ENCODE measurements around the gene OR2G2. TPM values are rescaled to one million over a fixed set of nuclear protein-coding genes. Genes with fewer than 3 reads are reported as not detected.

Gene OR2G2, protein sequence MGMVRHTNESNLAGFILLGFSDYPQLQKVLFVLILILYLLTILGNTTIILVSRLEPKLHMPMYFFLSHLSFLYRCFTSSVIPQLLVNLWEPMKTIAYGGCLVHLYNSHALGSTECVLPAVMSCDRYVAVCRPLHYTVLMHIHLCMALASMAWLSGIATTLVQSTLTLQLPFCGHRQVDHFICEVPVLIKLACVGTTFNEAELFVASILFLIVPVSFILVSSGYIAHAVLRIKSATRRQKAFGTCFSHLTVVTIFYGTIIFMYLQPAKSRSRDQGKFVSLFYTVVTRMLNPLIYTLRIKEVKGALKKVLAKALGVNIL
- total RNA-seq: not detected

- no peak for DNase-seq
Measured at GRCh38 chr1:247588060-247588459, at the start of gene OR2G2. TSS of gene OR2G2 (plus strand) at chr1:247588360. CDS start at chr1:247588360, 0 bp downstream.

DNA sequence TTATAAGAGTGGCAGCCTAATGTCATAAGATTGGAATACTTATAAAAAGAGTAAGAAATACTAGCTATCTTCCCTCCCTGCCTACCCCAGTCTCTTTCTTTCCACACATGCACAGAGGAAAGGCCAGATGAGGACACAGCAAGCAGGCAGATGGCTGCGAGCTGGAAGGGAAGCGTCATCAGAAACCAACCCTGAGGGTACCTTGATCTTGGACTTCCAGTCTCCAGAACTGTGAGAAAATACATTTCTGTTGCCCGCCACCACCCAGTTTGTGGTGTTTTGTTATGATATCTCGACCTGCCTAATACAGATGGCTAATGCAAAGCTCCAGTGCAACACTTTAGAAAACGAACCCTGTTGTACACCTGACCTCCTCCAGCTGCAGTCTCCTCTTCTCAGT, 49.6 kb upstream of the OR2G2 start:
- DNase-seq: no peak

- DNase-seq: no peak
Measured at GRCh38 chr1:247539215-247539614, 48.9 kb upstream of the OR2G2 start.

- no peak for DNase-seq
Measured at GRCh38 chr1:247540581-247540980, 47.6 kb upstream of the OR2G2 start.

- DNase-seq: no peak
Measured at GRCh38 chr1:247542811-247543210, 45.3 kb upstream of the OR2G2 start.

GRCh38 chr1:247548092-247548491, 40.1 kb upstream of the OR2G2 start:
- DNase-seq: no peak

GRCh38 chr1:247548769-247549182, 39.4 kb upstream of the OR2G2 start, which contains the start of gene GCSAML:
TSS of gene GCSAML (plus strand) at chr1:247549134. CDS start at chr1:247549192, 58 bp downstream.
- DNase-seq: no peak

- no peak for DNase-seq
Measured at GRCh38 chr1:247551721-247552120, 36.4 kb upstream of the OR2G2 start.

GRCh38 chr1:247552231-247552630, 35.9 kb upstream of the OR2G2 start:
- no peak for DNase-seq

DNA sequence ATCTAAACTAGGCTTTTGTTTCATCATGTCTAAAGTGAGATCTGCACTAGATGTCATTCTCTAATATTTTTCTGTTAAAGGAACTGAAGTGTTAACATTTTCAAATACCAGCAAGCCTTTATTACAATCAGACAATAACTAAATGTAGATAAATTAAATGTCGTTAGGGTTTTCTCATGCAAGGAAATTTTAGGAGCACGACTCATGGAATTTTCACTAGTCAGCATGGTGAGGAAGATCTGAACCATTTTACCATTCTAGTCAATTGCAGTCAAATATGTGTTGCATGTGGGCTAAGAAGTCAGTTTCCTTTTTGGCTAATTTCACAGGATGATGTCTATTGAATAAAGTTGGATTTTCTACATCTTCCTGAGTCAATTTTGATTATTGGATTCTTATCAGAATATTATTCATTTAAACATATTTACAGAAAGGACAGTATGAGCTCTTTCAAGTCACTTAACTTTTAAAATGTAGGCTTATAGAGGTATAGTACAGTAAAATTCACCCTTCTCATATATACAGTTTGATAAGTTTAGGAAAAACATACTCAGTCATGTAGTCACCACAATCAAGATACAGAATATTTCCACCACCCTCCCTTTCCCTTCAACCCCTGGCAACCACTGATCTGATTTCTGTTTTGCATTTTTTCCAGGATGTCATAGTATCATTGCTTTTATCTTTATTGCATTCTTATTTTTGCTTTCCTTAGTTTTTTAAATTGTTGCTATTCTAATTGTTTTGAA, 30.1 kb upstream of the OR2G2 start:
- DNase-seq: no peak

GRCh38 chr1:247561711-247562110, 26.4 kb upstream of the OR2G2 start:
- no peak for DNase-seq

DNA sequence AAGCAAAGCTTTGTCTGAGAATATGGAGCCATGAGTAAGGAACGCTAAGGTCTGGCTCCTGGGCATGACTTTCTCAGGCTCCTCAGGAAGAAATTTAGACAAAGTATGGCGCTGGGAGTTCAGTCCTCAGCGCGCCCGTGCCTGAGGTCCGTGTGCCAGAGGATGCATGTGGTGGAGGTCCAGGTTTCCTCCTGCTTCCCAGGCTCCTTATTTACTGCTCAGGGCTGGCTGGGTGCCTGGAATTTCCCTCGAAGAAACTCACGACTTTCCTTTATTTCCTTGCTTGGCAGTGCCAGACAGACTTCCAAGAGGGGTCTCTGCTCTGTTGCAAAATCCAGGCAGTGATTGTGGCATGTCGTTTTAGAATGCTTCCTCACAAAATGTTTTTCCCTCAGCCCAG, 26.0 kb upstream of the OR2G2 start:
- no peak for DNase-seq

GRCh38 chr1:247574236-247574635, 13.9 kb upstream of the OR2G2 start:
- no peak for DNase-seq

DNA sequence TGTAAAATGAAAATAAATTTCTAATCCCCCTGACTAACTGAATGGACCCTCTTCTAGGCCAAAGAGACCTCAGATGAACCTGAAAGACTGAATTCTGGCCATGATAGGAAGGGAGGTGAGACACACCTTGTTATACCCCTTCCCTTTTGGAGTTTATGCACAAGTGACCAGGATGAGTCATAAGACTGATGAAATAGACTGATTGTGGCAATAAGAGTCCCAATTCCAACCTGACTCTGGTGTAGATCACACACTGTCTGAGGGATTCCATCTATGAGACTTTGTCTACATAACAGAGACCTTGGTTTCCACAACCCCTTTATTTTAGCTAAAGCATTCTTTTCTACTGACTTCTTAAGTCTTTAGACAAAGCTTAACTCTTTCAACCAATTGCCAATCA, 13.5 kb upstream of the OR2G2 start:
- no peak for DNase-seq

- DNase-seq: no peak
Measured at GRCh38 chr1:247576514-247576913, 11.6 kb upstream of the OR2G2 start.

GRCh38 chr1:247578946-247579460, 9.2 kb upstream of the OR2G2 start:
- DNase-seq: no peak

GRCh38 chr1:247605286-247605685, 17.1 kb downstream of the OR2G2 start, which contains the start of gene OR2G3:
TSS of gene OR2G3 (plus strand) at chr1:247605586. CDS start at chr1:247605586, 0 bp downstream.
- DNase-seq: no peak

DNA sequence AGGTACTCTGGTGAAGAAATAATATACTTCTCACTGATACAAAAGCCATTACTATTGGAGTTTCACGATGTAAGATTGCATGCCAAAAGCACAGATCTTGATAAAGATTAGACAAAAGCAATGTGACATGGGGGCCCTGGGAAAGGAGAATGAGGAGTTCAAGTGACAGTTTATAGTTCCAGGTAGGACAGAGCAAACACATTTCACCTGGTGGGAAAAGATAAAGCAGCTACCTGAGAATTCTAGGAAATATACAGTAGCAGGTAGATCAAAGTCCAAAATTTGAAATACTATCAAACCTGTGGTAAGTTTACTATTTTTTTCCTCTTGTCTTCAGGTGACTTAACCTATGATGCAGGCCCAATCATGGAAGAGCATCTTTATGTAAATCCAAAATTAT, 25.2 kb downstream of the OR2G2 start:
- DNase-seq: no peak

- DNase-seq: no peak
Measured at GRCh38 chr1:247614625-247615024, 26.5 kb downstream of the OR2G2 start.

DNA sequence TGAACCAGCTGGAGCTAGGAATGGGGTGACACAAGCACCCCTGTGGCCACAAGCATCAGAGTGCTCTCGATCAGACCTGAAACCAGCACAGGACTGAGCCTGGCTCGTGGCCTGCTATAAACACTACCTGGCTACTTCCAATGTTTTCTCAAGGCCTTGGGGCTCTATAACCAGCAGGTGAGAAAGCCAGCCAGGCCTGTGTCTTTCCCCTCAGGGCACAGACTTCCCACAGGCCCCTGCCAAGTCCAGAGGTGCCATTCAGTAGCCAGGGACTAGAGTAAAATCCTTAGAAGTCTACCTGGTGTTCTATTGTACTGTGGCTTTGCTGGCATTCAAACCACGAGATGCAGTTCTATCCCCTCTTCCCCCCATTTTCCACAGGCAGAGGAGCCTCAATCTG, 39.8 kb downstream of the OR2G2 start:
- no peak for DNase-seq

DNA sequence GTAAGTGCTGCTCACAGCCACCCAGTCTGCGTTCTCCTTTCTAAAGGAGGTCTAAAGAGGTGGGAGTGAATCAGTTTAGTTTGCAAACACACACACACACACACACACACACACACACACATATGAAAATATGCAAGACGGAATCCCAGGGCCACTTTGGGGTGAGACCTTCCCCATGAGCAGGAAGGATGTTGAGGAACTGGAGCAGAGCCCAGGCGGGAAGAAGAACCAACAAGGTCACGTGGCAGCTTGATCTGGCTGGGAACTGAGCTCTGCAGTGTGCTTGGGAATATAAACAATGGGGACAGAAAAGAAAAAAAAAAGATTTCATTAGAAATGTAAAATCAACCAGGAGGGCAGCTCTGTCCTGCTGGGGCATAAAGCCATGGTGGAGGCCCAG, 49.9 kb downstream of the OR2G2 start:
- DNase-seq: no peak

DNA sequence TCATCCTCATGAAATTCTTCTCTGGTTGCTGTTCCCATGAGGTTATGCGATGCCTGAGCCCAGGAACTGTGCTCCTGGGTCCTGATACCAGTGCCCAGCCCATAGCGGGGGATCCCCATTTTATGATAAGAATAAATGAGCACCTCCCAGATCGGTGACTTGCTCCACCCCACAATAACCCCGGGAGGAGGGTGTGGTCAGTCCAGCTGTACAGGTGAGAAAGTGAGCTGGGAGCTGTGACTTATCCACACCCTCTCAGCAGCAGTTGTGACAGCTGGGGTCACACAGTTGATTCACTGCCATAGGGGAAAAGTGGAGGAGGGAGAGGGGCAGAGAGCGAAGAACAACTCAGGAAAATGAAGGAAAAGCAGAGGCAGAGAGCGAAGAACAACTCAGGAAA, 50.6 kb downstream of the OR2G2 start:
- no peak for DNase-seq

Measured in effector CD4-positive, alpha-beta T cell (primary cell).